Measurements from ENCODE around the gene ZNF792. TPM values are rescaled to one million over a fixed set of nuclear protein-coding genes. Genes with fewer than 3 reads are reported as not detected.
A peak's percentile ranks its signal among the peaks of the same experiment; 100 is the strongest.

The ZNF792 gene
- total and polyA plus RNA-seq, 2 of the 8 experiments (the other 6 are each of a cell fraction or from before 2014, with no cell fraction given) = 2.5 to 7.2 TPM

DNA sequence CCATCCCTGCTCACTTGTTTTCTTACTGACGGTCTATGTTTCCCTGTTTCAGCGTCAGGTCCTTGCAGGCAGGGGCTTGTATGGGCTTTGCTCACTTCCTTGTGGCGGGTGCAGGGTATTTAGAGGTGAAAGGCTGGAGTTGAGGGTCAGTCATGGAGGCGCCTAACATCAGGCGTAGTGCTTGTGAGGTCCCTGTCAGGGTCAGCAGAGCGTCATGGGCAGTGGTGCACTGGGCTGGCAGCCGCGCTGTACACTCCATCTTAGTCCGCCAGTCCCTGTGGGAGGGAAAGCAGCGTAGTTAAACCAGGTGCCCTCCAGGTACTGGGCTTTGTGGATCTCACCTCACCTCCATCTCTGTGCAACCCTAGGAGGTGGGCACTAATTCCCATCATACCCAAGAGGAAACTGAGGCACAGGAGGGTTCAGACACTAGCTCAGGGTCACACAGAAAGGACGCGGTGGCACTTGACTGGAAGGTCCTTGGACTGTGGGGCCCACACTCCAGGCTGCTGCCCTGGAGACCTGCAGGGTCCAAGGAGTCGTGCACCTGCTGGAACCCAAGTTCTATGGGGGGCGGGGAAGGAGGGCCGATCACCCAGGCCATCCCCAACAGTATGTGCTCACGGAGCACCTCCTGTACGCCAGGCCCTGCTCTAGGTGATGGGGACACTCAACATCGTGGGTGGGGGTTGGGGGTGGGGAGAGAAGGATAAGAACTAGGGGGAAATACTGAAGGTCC lies 40.7 kb upstream of the ZNF792 start:
- peaks cover 8 to 23% (median 11%) of the 10 kb centered on the region in 4 experiments for H3K4me1 ChIP-seq (replicated peaks in 1 of 4; ENCODE audit: control insufficient read depth in 3 of 4, insufficient read depth in 4 of 4, low read length in 3 of 4)
- no peak overlapping the region; the same call in 1 of the 2 replicates for H4K8ac ChIP-seq (ENCODE audit: extremely low read depth, insufficient read depth, low read length)
- no peak overlapping the region for H3K23ac ChIP-seq (ENCODE audit: insufficient read length)
- WGBS, 2 experiments (ENCODE audit: extremely low coverage in 1 of 2, insufficient coverage in 1 of 2, insufficient read length in 1 of 2, insufficient replicate concordance in 2 of 2, low coverage in 1 of 2, low lambda C conversion rate in 2 of 2, missing lambda C conversion rate in 1 of 2) = 96% methylated on average over 17 of the region's 18 CpGs; no CpG with 5 or more reads in 1 of the 2 experiments
- peaks cover 19% of the 10 kb centered on the region for H3K79me1 ChIP-seq (ENCODE audit: low read depth, low read length)
- no peaks in the 10 kb centered on the region for H3K27me3 ChIP-seq (replicated peaks in 1 of 4; ENCODE audit: control insufficient read depth in 3 of 4, extremely low read depth in 1 of 4, insufficient read depth in 3 of 4, low read length in 3 of 4)
- no peak overlapping the region for H4K91ac ChIP-seq (replicated peaks; ENCODE audit: insufficient read length, low read length)
- POLR2A ChIA-PET (ENCODE audit: partially characterized antibody) = interaction anchor here (22.5 kb wide), 1 partner anchor 15 kb away, joined by 366 read pairs; the partner anchor contains the start of gene SCN1B
- no peak overlapping the region for H3K4me3 ChIP-seq (ENCODE audit: extremely low read depth in 1 of 4, insufficient read depth in 2 of 4, low read depth in 3 of 4, low read length in 4 of 4)
- H4K5ac ChIP-seq (ENCODE audit: insufficient read length, low read depth, low read length) = no peak overlapping the region
- H4K20me1 ChIP-seq (replicated peaks in 1 of 2; ENCODE audit: control insufficient read depth in 1 of 2, insufficient read depth in 2 of 2, low read length in 2 of 2) = peaks cover 30 to 43% of the 10 kb centered on the region in 2 experiments
- no peak overlapping the region for H2AK5ac ChIP-seq (ENCODE audit: low read depth, low read length)
- H2BK12ac ChIP-seq (ENCODE audit: low read depth, low read length) = no peak overlapping the region
- CTCF ChIA-PET (ENCODE audit: partially characterized antibody) = interaction anchor here (1.1 kb wide), 1 partner anchor 16 kb away, joined by 3 read pairs; no protein-coding TSS in a partner anchor
- H2BK120ac ChIP-seq (replicated peaks; ENCODE audit: low read depth, low read length) = no peak overlapping the region
- no peak overlapping the region for H3K4ac ChIP-seq (replicated peaks; ENCODE audit: insufficient read length, low read depth, low read length)
- no peak for TF ChIP-seq ZNF274 (IDR thresholded peaks at IDR 0.05; ENCODE audit: borderline replicate concordance, extremely low read depth, low read length)
- TF ChIP-seq SP1 (IDR thresholded peaks at IDR 0.05; ENCODE audit: low read depth, low read length) = no peak
- no peak for TF ChIP-seq SP2 (IDR thresholded peaks at IDR 0.05; ENCODE audit: low read length)
- no peak for TF ChIP-seq TBP (IDR thresholded peaks at IDR 0.05; ENCODE audit: low read depth, low read length)
- TF ChIP-seq CEBPB (IDR thresholded peaks at IDR 0.05; ENCODE audit: low read depth, low read length) = no peak
- no peak for TF ChIP-seq TAF1 (IDR thresholded peaks at IDR 0.05; ENCODE audit: low read depth, low read length)
- no peak for TF ChIP-seq HDAC2 (IDR thresholded peaks at IDR 0.05; ENCODE audit: borderline replicate concordance in 1 of 2, low read depth in 2 of 2, low read length in 2 of 2)
- TF ChIP-seq PHF8 (conservative IDR thresholded peaks at IDR 0.05; ENCODE audit: low read depth, low read length) = no peak
- peak overlapping the region; percentile 44; the same call in 1 of the 2 replicates for H2BK5ac ChIP-seq (ENCODE audit: low read depth, low read length)
- no peak for DNase-seq (ENCODE audit: low read depth in 1 of 2, low spot score in 2 of 2)
- peaks cover 15 to 27% (median 20%) of the 10 kb centered on the region in 4 experiments; a peak in 7 of 8 replicates for H3K36me3 ChIP-seq (ENCODE audit: control insufficient read depth in 2 of 4, insufficient read depth in 4 of 4, low read length in 3 of 4)
- H3K9me3 ChIP-seq (ENCODE audit: insufficient read depth in 2 of 2, low read depth in 1 of 2, low read length in 1 of 2) = no peaks in the 10 kb centered on the region
- no peak overlapping the region for H2AFZ ChIP-seq (ENCODE audit: low read length)
- H3K79me2 ChIP-seq (ENCODE audit: control insufficient read depth in 1 of 2, insufficient read depth in 2 of 2, low read length in 2 of 2) = peaks cover 31 to 69% of the 10 kb centered on the region in 2 experiments
- H3K14ac ChIP-seq (ENCODE audit: insufficient read length) = no peak overlapping the region
- H2BK20ac ChIP-seq (ENCODE audit: low read length) = no peak overlapping the region
- H3K9ac ChIP-seq (replicated peaks in 1 of 4; ENCODE audit: extremely low read depth in 1 of 4, low read depth in 3 of 4, low read length in 3 of 4) = peak overlapping the region in 1 of 4 experiments; percentile 13; a peak in 4 of 7 replicates
- H2BK15ac ChIP-seq (ENCODE audit: low read length) = no peak overlapping the region
- H3K27ac ChIP-seq (ENCODE audit: low read depth, low read length) = peak overlapping the region; percentile 45
- H3K18ac ChIP-seq (ENCODE audit: extremely low read depth, low read length) = no peak overlapping the region
- H3K4me2 ChIP-seq (ENCODE audit: insufficient read depth in 1 of 2, low read depth in 2 of 2, low read length in 2 of 2) = no peak overlapping the region
- no peak for FAIRE-seq
- H3K56ac ChIP-seq (replicated peaks; ENCODE audit: insufficient read length, low read depth, low read length) = no peak overlapping the region
- peaks cover 8% of the 10 kb centered on the region for H3K23me2 ChIP-seq (ENCODE audit: low read depth, low read length)

Measured in H1 (cell line).